DOHH2 (cell line): ENCODE results near the gene CPM.
"Not testable (repeated sequence)": the region's sequence is repeated elsewhere in the genome, so short reads cannot be mapped to it uniquely, and the experiment has no call there.

Source experiments
- EZH2phosphoT487 ChIP-seq: fragments of 200-600 bp; sonication (generic); IDR thresholded peaks from 2 replicates; pipeline ENCODE4 v1.6.1; 2017; ENCODE audit warnings: borderline replicate concordance, mild to moderate bottlenecking, antibody characterized with exemption, low read length, moderate library complexity, mixed read lengths
- TF ChIP-seq, protein P1 (sequence below): fragments of 200-600 bp; sonication (generic); IDR thresholded peaks from one replicate; pipeline ENCODE4 v1.5.1; 2014; ENCODE audit warnings: antibody characterized with exemption, mild to moderate bottlenecking, low read depth, low read length; ENCODE audit not compliant: poor library complexity, severe bottlenecking

DNA sequence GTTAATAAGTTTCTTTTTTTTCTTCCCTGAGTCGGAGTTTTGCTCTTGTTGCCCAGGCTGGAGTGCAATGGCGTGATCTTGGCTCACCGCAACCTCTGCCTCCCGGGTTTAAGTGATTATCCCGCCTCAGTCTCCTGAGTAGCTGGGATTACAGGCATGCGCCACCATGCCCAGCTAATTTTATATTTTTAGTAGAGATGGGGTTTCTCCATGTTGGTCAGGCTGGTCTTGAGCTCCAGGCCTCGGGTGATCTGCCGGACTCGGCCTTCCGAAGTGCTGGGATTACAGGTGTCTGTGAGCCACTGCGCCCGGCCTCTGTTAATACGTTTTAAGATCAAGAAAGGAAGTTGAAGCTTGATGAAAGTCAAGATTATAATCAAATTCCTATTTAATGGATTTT lies 113.5 kb downstream of the CPM start:
- TF ChIP-seq, protein P1, sequence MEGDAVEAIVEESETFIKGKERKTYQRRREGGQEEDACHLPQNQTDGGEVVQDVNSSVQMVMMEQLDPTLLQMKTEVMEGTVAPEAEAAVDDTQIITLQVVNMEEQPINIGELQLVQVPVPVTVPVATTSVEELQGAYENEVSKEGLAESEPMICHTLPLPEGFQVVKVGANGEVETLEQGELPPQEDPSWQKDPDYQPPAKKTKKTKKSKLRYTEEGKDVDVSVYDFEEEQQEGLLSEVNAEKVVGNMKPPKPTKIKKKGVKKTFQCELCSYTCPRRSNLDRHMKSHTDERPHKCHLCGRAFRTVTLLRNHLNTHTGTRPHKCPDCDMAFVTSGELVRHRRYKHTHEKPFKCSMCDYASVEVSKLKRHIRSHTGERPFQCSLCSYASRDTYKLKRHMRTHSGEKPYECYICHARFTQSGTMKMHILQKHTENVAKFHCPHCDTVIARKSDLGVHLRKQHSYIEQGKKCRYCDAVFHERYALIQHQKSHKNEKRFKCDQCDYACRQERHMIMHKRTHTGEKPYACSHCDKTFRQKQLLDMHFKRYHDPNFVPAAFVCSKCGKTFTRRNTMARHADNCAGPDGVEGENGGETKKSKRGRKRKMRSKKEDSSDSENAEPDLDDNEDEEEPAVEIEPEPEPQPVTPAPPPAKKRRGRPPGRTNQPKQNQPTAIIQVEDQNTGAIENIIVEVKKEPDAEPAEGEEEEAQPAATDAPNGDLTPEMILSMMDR, result not testable (repeated sequence)
- not testable (repeated sequence) for TF ChIP-seq EZH2phosphoT487
